Activated T-cell treated with anti-CD3 and anti-CD28 coated beads for 1 hour (primary cell): ENCODE measurements around the gene ATG12.
"Not testable (repeated sequence)": the region's sequence is repeated elsewhere in the genome, so short reads cannot be mapped to it uniquely, and the experiment has no call there.

Experiments used
- DNase-seq: peaks from one replicate; pipeline ENCODE4 v3.0.0-alpha.2; 2020; ENCODE audit warnings: low read depth

The ATG12 gene

DNA sequence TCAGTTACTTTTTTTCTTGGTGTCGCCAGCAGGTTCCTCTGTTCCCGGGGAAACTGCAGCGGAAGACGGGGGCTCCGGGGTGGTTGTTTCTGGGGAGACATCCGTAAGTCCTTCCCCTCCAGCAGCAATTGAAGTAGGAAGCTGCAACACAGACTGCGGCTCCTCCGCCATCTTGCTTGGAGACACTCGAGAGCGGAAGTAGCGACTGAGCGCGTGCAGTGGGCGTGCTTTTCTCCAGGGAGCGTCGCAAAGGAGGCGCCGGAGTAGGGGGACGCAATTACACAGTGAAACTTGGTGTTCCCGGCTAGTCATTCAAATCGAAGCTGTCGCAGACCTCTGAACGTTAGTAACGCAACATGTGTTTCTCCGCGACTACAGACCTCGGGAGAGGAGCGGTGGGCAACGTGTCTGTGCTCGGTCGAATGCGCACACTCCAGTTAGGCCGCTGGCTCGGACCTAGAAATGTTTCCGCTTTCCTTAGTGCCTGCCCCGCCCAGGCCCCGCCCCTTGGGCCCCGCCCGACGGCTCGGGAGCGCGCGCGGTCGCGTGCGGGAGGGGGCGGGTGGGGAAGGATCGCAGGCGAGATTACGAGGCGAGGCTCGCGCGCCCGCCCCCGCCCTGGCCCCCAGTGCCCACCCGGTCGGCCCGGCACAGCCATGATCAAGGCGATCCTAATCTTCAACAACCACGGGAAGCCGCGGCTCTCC, at the start of gene ATG12, which contains the start of gene AP3S1:
Gene ATG12, minus strand, starts transcription at position 184 of the 707 bp plus-strand sequence. Its CDS starts 13 bp downstream, at position 171.
Gene AP3S1, plus strand, starts transcription at position 554 of the 707 bp plus-strand sequence. Its CDS starts 103 bp downstream, at position 657.
- DNase-seq, result peak; percentile 85

DNA sequence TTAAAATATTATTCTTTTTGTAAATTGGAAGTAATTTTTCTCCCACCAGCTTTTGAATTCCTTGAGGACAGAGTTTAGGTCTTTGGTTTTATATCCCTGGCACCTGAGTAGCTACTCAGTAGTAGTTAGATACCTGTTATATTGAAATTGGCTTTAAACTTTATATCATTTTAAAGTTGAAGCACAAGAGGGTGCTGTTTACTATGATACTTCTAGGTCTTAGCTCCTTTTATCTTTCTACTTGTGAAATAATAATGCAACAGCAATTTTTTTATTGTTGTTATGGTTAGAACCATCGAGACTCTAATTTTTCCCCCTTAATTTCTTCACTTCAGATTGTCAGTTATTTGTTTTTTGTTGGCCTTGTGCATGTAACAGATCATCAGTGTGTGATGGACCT, 46.7 kb upstream of the ATG12 start:
- no peak for DNase-seq

DNA sequence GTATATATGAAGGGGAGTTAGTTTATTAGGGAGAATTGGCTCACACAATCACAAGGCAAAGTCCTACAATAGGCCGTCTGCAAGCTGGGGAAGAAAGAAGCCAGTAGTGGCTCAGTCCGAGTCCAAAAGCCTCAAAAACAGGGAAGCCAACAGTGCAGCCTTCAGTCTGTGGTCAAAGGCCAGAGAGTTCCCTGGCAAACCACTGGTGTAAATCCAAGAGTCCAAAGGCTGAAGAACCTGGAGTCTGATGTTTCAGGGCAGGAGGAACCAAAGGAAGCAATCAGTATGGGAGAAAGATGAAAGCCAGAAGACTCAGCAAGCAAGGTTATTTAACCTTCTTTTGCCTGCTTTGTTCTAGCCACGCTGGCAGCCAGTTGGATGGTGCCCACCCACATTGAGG, 43.8 kb upstream of the ATG12 start:
- not testable (repeated sequence) for DNase-seq

DNA sequence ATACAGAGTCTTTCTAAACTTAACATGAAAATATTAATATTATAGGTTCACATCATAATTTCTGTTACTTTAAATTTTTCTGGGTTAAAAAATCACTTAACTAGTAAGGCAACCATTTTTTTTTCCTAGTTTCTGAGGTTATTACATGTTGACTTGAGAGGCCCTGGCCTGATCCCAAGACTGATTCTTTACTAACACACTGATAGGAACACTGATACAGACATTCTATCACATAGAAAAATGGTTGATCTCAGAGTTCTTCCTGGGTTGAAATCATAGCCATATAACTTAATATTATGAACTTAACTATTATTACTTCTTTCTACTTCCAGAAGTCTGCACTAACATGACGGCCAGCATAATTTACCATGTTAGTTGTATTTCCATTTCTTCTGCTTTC, 43.3 kb upstream of the ATG12 start:
- no peak for DNase-seq

DNA sequence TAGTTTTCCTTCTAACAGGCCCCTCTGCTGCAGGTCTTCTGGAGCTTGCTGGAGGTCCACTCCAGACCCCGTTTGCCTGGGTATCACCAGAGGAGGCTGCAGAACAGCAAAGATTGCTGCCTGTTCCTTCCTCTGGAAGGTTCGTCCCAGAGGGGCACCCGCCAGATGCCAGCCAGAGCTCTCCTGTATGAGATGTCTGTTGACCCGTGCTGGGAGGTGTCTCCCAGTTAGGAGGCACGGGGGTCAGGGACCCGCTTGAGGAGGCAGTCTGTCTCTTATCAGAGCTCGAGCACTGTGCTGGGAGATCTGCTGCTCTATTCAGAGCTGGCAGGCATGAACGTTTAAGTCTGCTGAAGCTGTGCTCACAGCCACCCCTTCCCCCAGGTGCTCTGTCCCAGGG, 41.1 kb upstream of the ATG12 start:
- not testable (repeated sequence) for DNase-seq

DNA sequence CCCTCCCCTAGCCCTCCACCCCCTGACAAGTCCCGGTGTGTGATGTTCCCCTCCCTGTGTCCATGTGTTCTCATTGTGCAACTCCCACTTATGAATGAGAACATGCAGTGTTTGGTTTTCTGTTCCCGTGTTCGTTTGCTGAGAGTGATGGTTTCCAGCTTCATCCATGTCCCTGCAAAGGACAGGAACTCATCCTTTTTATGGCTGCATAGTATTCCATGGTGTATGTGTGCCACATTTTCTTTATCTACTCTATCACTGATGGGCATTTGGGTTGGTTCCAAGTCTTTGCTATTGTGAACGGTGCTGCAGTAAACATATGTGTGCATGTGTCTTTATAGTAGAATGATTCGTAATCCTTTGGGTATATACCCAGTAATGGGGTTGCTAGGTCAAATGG, 36.0 kb upstream of the ATG12 start:
- DNase-seq, result not testable (repeated sequence)

DNA sequence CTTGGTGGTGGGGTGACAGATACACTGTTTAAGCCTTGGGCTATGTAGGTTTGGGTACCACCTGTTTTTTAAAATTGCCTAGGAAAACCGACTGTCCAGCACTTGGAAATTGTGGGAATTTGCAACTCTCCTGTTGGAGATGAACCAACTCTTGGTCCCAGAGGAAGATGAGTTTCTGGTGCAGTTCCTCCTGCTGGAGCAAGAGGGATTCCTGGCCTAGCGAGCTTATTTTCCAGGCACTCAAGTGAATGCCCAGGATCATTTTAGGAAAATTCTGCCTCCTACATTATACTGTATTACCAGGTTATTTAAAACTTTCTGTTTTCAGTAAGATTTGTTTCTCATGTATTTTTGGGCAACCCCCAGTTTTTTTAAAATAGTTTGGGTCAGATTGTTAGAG, 34.1 kb upstream of the ATG12 start:
- DNase-seq, result no peak

DNA sequence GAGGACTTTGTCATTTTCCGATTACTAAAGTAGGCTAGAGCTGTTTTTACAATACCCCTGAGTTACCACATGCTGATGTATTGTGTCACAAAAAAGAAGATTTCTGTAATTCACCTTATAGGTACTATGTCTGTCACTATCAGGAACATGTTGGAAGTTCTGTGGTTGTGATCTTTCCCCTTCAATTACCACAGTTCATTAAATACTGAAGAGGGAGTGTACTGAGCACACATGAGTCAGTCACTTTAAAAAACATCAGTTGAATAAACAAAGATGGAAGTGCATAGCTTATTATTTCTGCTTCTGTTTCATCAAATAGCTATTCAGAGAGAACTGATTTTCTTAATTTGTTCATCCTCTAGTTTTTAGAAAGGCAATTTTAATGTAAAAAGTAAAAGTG, 32.0 kb upstream of the ATG12 start:
- DNase-seq, result no peak

DNA sequence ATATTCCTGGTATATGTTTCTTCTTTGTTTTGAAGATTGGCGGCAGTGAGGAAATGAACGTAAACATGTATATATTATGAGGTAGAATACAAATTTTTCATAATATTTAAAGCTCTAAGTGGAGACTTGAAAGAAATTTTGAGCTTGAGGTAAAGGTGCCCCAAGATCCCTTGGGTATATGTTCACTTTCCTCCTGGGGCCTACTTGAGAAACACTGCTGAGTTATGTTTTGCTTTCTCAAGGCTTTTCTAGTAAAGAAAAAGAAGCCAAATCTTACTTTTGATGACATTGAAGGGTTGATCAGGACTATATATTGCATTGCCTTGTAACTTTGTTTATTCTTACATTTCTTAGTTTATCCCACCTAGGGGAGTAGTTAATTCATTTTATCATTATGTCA, 31.1 kb upstream of the ATG12 start:
- DNase-seq, result no peak

DNA sequence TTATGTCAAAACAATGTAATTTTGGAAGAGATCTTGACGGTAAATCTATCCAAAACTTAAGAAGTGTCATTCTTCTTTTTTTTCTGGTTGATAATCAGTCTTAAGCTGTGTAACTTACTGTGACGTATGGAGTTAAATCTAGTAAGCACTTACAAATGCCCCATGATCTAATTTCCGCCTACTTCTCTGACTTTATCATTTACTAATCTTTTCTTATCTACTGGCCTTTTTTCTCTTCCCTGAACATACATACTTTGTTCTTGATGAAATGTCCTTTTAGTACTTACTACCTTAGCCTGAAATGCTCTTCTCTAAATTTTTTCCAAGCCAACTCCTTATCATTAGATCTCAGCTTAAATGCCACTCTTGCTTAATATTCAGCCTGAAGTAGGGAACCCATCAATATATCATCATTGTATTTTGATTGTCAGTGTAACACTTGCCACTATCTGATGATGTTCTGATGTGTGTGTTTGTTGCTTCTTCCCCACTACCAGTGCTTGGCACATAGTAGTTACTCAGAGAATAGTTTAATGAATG, 28.0 kb upstream of the ATG12 start:
- no peak for DNase-seq

DNA sequence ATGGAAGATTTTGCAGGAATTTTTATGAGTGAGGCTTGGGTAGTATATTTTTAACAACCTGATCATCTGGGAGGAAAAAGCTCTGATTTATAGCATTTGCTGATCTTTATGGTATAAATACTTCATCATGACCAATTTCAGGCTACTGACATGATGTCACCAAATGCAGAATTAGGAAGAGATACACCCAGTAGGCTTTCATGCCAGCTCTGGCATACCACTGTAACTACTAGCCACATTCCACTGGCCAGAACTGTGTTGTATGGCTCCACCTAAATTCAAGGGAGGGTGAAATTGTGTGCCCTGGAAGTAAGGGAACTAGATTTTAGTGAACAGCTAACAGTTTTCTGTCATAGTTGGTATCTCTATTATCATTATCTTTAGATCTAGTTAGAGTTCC, 18.0 kb upstream of the ATG12 start:
- DNase-seq, result no peak

DNA sequence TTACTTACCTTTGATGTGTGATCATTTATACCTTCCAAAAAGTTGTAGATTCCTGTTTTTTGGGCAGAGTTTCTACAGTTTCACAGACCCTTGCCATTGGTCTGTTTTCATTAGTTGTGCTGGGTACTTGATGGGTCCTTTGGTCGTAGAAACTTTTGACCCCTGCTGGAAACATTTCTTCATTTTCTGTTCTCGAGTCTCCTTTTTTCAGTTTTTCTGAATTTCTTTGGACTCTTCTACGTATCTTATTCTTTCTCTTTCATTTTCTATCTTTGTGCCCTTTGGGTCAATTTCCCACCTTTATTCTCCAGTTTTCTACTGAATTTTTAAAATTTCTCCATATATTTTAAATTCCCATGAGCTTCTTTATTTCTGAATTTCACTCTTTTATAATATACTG, 17.0 kb upstream of the ATG12 start:
- DNase-seq, result no peak

DNA sequence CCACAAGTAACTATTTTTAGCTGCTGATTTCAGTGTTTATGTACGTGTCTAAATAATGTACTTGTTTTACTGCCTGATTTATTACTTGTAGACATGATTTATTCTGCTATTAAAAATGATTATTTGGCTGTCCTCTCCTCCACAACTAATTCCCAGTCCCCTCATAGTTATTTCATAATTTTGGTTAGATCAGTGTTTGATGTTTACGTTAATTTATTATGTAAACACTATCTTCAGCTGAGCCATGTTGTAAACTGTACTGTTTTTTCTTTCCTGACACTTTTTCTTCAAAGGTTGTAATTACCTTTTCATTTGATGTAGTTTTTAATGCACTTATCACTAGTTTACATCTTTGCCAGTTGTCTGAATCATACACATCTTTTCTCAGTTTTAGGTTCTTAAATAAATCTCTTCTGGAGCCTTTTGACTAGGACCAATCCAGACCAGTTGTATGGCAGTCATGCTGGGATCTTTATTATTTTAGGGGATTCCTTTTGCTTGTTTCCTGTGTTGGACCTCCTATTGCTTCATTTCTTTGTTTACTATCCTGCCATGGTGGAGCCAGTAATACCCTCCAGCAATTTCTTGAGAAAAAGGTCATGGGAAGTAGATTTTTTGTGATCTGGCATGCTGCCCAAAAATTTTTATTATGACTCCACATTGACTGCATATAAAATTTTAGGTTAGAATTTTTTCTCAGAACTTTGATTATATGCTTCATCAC, 16.4 kb upstream of the ATG12 start:
- DNase-seq, result no peak

DNA sequence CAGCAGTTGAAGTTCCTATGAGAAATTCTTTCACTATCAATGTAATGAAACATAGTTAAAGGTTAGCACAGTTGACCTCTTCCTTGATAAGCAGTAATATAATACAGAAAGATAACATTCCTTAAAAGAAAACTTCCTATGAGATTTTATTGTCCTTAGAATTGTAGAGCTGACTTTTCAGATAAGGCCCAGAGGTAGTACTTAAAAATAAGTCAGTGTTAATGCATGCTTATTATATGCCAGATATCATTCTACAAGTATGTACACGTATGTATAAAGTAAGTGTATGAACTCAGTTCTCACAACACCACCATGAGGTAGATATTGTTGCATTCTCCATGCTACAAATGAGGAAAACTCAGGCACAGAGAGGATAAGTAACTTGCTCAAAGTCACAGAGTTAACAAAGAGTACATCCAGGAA, 15.7 kb upstream of the ATG12 start:
- DNase-seq, result no peak

DNA sequence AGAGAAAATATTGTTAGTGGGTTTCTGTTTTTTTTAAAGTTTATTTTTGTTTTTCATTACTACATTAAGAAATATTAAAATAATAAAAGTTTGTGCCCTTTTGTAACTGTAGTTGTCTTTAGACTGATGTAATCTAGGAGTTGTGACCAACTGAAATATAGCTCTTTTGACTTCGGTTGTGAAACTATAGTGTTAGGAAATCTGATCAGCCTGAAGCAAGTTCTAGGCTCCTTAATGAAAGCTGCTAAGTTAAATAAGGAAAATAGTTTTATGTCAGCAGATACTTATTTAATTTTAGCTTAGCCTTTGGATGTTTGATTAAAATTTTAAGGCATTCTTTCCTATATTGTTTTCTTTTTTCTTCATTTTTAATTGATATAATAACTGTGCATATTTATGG, 14.6 kb upstream of the ATG12 start:
- no peak for DNase-seq

DNA sequence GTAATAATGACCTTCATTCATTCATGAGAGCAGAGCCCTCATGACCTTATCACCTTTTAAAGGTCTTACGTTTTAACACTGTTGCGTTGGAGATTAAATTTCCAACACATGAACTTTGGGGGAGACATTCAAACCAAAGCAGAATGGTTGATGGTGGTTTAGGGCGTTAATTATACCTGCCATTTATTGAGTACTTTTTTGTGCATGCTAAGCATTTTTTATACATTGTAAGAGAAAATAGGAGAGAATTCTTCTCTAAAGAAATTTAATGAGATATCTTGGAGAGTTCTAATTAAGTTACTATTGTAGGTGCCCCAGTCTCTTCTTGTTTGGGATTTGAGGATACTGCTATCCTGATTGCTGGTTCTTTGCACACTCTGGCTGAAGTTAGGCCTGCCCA, 12.8 kb upstream of the ATG12 start:
- DNase-seq, result no peak

DNA sequence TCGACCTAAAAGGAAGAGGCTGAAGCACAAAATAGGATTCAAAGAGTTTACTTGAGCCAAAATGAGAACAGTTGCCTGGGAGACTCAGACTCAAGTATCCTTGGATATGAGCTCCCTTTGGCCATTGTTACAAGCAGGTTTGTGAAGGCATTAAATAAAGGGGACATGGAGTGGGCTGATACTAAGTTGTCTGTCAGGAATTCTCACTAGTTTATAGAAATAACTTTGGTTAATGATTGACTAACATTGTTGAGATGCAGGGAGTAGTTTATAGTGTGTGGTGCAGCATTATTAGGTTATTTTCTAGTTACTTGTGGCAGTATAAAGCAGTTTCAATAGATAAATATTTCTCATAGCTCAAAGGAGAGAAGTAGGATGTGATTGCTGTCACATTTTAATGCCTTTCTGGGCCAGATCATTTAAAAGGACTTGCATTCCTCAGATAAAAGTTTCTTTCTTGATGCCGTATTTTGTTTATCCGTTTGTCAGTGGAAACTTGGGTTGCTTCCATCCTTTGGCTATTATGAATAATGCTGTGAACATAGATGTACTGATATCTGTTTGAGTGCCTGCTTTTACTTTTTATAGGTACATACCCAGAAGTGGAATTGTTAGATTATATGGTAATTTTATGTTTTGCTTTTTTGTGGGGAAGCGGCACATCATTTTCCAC, 9.5 kb upstream of the ATG12 start:
- DNase-seq, result no peak

DNA sequence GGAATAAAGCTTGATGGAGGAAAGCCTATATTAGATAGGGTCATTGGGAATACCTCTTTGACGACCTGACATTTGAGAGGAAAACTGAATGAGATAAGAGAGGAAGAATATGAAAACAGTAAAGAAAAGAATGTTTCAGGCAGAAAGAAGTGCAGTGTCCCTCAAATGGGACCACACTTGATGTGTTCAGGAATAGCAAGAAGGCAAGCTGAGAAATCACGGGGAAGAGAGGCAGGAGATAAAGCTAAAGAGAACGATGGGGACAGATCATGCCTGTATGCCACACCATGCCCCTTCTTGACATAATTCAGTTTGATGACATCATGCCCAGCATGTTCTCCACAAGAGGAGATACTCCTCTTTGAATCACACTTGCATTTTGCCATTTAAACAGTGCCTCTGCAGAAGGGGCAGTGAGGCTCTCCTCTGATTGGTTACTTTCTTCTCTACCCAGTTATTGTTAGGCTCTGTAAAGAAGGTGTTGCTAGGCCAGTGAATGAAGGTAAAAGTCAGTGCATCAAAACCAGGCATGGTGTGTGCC, 8.0 kb upstream of the ATG12 start:
- no peak for DNase-seq

DNA sequence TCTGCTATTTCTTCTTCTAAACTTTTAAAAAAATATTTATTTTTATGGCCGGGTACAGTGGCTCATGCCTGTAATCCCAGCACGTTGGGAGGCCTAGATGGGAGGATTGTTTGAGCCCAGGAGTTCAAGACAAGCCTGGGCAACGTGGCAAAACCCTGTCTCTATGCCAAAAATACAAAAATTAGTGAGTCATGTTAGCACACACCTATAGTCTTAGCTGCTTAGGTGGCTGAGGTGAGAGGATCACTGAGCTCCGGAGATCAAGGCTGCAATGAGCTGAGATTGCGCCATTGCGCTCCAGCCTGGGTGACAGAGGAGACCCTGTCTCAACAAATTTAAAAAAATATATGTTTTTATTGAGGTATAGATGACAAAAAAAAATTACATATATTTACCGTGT, 5.9 kb upstream of the ATG12 start:
- no peak for DNase-seq

DNA sequence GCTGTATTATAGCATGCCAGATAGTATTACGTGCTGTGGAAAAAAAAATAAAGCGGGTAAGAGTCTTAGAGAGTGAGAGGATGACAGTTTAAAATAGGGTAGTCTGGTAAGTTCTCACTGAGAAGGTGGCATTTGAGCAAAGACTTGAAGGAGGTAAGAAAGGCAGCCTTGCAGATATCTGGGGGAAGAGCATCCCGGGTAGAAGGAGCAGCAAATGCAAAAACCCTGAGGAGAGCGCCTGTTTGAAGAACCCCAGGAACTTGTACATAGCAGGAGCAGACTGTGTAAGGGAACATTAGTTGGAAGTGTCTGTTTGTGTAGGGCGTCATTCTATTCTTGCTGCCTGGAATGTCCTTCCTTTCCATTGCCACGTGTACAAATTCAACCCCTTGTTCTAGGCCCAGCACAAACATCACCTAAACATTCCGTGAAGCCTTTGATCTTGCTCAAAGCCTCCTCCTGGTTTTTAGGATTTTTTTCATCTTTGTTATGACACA, 3.0 kb upstream of the ATG12 start:
- no peak for DNase-seq

DNA sequence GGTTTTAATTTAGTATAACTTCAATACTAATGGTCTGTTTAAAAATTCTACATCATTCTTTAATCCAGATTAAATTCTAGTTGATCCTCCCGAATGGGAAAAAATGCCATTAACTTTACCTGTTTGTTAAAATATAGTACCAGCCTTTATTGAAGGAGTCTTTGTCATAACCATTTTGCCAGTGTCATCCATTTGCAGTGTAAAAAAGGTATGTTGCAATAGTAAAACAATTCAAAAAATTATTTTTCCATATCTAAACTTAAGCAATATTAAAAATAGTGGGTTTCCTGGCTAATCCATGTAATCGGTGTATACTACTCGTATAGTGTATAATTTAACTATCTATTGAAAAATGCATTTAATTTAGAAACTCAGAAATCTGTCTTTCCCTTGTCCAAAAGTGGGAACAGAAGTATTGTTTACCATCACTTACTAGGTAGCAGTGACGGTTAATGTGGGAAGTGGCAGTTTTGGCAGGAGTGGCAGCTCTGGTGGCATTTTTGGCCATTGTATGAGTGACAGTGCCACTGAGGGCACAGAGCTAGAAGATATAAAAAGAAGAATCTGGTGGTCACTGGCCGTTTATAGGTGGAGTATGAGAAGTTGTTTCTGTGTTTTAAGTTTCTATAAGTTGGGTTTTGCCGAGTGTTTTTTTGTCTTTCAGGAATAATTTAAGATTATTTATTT, 2.2 kb upstream of the ATG12 start:
- no peak for DNase-seq

DNA sequence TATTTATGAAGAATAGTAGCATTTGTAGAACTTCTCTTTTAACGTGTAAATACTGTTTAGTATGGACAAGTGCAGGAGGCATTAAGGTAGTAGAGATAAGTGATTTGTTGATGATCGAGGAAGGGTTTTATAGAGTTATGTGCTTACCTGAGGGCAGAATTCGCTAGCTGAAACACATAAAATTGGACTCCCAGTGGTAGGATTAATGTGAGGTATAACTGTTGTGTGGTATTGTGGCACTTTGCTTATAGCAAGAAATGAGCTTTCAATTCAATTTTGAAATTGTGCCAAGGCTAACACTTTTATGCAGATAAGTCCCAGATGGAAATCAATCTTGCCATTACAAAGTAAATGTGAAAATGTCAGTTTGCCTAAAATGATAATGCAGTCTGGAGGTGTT, 1.6 kb upstream of the ATG12 start:
- DNase-seq, result no peak
